ENCODE measurements around the gene EDNRA.
"Not testable (repeated sequence)": the region's sequence is repeated elsewhere in the genome, so short reads cannot be mapped to it uniquely, and the experiment has no call there.

Gene EDNRA

GRCh38 chr4:147480891-147481576, at the start of gene EDNRA:
Gene EDNRA (plus strand): TSS chr4:147481097. CDS start chr4:147485682, 4,585 bp downstream.
- DNase-seq: no peak

GRCh38 chr4:147434370-147434769, 46.5 kb upstream of the EDNRA start:
- not testable (repeated sequence) for DNase-seq

- DNase-seq: no peak
Observed at GRCh38 chr4:147440442-147440841, 40.5 kb upstream of the EDNRA start.

GRCh38 chr4:147447786-147448185, 33.1 kb upstream of the EDNRA start:
- no peak for DNase-seq

- no peak for DNase-seq
Observed at GRCh38 chr4:147453561-147454141, 27.2 kb upstream of the EDNRA start.

- no peak for DNase-seq
Observed at GRCh38 chr4:147456706-147457105, 24.2 kb upstream of the EDNRA start.

- DNase-seq: no peak
Observed at GRCh38 chr4:147461161-147461560, 19.7 kb upstream of the EDNRA start.

- no peak for DNase-seq
Observed at GRCh38 chr4:147463065-147463464, 17.8 kb upstream of the EDNRA start.

- no peak for DNase-seq
Observed at GRCh38 chr4:147465461-147465860, 15.4 kb upstream of the EDNRA start.

GRCh38 chr4:147477439-147477838, 3.5 kb upstream of the EDNRA start:
- no peak for DNase-seq

GRCh38 chr4:147479376-147479775, 1.5 kb upstream of the EDNRA start:
- no peak for DNase-seq

GRCh38 chr4:147479786-147480185, 1.1 kb upstream of the EDNRA start:
- no peak for DNase-seq

GRCh38 chr4:147480502-147480890, 401 bp upstream of the EDNRA start:
- DNase-seq: no peak

- DNase-seq: no peak
Observed at GRCh38 chr4:147481577-147482109, 746 bp downstream of the EDNRA start.

- no peak for DNase-seq
Observed at GRCh38 chr4:147482281-147482680, 1.4 kb downstream of the EDNRA start.

- DNase-seq: no peak
Observed at GRCh38 chr4:147485167-147485566, 4.3 kb downstream of the EDNRA start.

GRCh38 chr4:147487616-147488015, 6.7 kb downstream of the EDNRA start:
- no peak for DNase-seq

- no peak for DNase-seq
Observed at GRCh38 chr4:147488556-147488955, 7.7 kb downstream of the EDNRA start.

GRCh38 chr4:147491086-147491485, 10.2 kb downstream of the EDNRA start:
- DNase-seq: no peak

GRCh38 chr4:147492306-147492705, 11.4 kb downstream of the EDNRA start:
- DNase-seq: no peak

- DNase-seq: no peak
Observed at GRCh38 chr4:147492761-147493160, 11.9 kb downstream of the EDNRA start.

- no peak for DNase-seq
Observed at GRCh38 chr4:147493307-147493706, 12.4 kb downstream of the EDNRA start.

- no peak for DNase-seq
Observed at GRCh38 chr4:147494301-147494700, 13.4 kb downstream of the EDNRA start.

- no peak for DNase-seq
Observed at GRCh38 chr4:147496500-147496899, 15.6 kb downstream of the EDNRA start.

All from activated CD4-positive, alpha-beta T cell treated with anti-CD3 and anti-CD28 coated beads for 1 hour (primary cell).